Endothelial cell of umbilical vein (primary cell): Measurements from ENCODE around the gene HECTD4. TPM values are rescaled to one million over a fixed set of nuclear protein-coding genes. Genes with fewer than 3 reads are reported as not detected.

Source experiments
- BruUV-seq: library from RNA; stranded (reverse); fragments of 400-500 nt; replicated peaks from 2 replicates; lab custom pipeline; 2021; lab: Mats Ljungman, UMichigan
- CTCF ChIA-PET: fragments of 300-600, 350-600 bp; sonication (Branson Sonifier 250); formaldehyde crosslinking; loops from one replicate; lab custom pipeline; 2021; ENCODE audit warnings: antibody characterized with exemption, inconsistent platforms; lab: Charles Lee
- POLR2A ChIA-PET: fragments of 300-600, 350-600 bp; sonication (Branson Sonifier 250); formaldehyde crosslinking; loops from one replicate; lab custom pipeline; 2021; ENCODE audit warnings: antibody characterized with exemption, inconsistent platforms; lab: Charles Lee
- DNase-seq: peaks from one replicate; pipeline ENCODE4 v3.0.0-alpha.2; 2011; ENCODE audit warnings: low read depth, low spot score
- FAIRE-seq: peaks from 2 replicates; lab custom pipeline; 2011; peaks lifted over from hg19 to GRCh38; lab: Jason Lieb, UNC
- H2AFZ ChIP-seq: 2 replicates; pipeline ENCODE4 v1.6.0; 2012; ENCODE audit warnings: low read depth, low read length, control low read depth, inconsistent platforms
- H3K27ac ChIP-seq: 2 replicates; pipeline ENCODE4 v1.5.1; 2011; ENCODE audit warnings: low read depth, mild to moderate bottlenecking, control low read depth, low read length, moderate library complexity; ENCODE audit not compliant: insufficient read depth
- H3K27me3 ChIP-seq, 2 experiments: 2 replicates each; pipeline versions ENCODE4 v1.6.0 to v1.6.1; 2011; ENCODE audit warnings: low read length in 2 of 2, mixed read lengths in 1 of 2; ENCODE audit not compliant: control insufficient read depth in 2 of 2, insufficient read depth in 2 of 2
- H3K36me3 ChIP-seq, 2 experiments: 2 replicates in 1 of 2; 3 replicates in 1 of 2; pipeline ENCODE4 v1.5.1; 2011; ENCODE audit warnings: low read length in 2 of 2, mild to moderate bottlenecking in 1 of 2, moderate library complexity in 1 of 2; ENCODE audit not compliant: control insufficient read depth in 2 of 2, insufficient read depth in 2 of 2; ENCODE audit errors: extremely low read depth in 1 of 2
- H3K4me1 ChIP-seq: 3 replicates; pipeline ENCODE4 v1.5.1; 2011; ENCODE audit warnings: mild to moderate bottlenecking, low read length; ENCODE audit not compliant: control insufficient read depth, insufficient read depth; ENCODE audit errors: extremely low read depth
- H3K4me2 ChIP-seq: 2 replicates; pipeline ENCODE4 v1.6.1; 2011; ENCODE audit warnings: low read length, control low read depth, mixed read lengths; ENCODE audit not compliant: insufficient read depth
- H3K4me3 ChIP-seq, 3 experiments: fragments of 200-600 bp in 1 of 3; sonication (generic), shearing (Covaris generic) in 1 of 3; replicated peaks in 1 of 3; 2 replicates each; pipeline ENCODE4 v1.5.1; 2011 to 2016; ENCODE audit warnings: control low read depth in 3 of 3, low read length in 3 of 3, mild to moderate bottlenecking in 2 of 3, inconsistent platforms in 1 of 3, low read depth in 1 of 3, moderate library complexity in 1 of 3; ENCODE audit not compliant: insufficient read depth in 1 of 3
- H3K79me2 ChIP-seq: 2 replicates; pipeline ENCODE4 v1.6.0; 2012; ENCODE audit warnings: low read length, inconsistent platforms; ENCODE audit not compliant: control insufficient read depth, insufficient read depth
- H3K9ac ChIP-seq: replicated peaks from 2 replicates; pipeline ENCODE3; 2011; ENCODE audit warnings: low read length, control low read depth; ENCODE audit not compliant: insufficient read depth; ENCODE audit errors: extremely low read depth
- H3K9me1 ChIP-seq: replicated peaks from 3 replicates; pipeline ENCODE4 v1.6.0; 2011; ENCODE audit warnings: mild to moderate bottlenecking, low read length; ENCODE audit not compliant: control insufficient read depth, insufficient read depth; ENCODE audit errors: extremely low read depth
- H3K9me3 ChIP-seq: replicated peaks from 2 replicates; pipeline ENCODE4 v1.5.1; 2012; ENCODE audit warnings: low read length, inconsistent platforms; ENCODE audit not compliant: control insufficient read depth, insufficient read depth
- H4K20me1 ChIP-seq: replicated peaks from 2 replicates; pipeline ENCODE3; 2011; ENCODE audit warnings: mild to moderate bottlenecking, low read length; ENCODE audit not compliant: control insufficient read depth, insufficient read depth; ENCODE audit errors: extremely low read depth
- FOS ChIP-seq: IDR thresholded peaks from 2 replicates; pipeline ENCODE4 v1.6.1; 2011; ENCODE audit warnings: mild to moderate bottlenecking, low read length, moderate library complexity, borderline replicate concordance; ENCODE audit not compliant: insufficient read depth
- GATA2 ChIP-seq: IDR thresholded peaks from 2 replicates; pipeline ENCODE4 v1.7.0; 2011; ENCODE audit warnings: low read depth, mild to moderate bottlenecking, moderate library complexity, mixed read lengths, low read length; ENCODE audit not compliant: insufficient read length, insufficient read depth
- JUN ChIP-seq: IDR thresholded peaks from 2 replicates; pipeline ENCODE4 v1.6.1; 2011; ENCODE audit warnings: borderline replicate concordance, low read depth; ENCODE audit not compliant: insufficient read length, insufficient read depth
- POLR2A ChIP-seq: IDR thresholded peaks from 2 replicates; pipeline ENCODE4 v1.6.1; 2012; ENCODE audit warnings: low read depth, mild to moderate bottlenecking, control low read depth, low read length
- POLR2AphosphoS5 ChIP-seq: IDR thresholded peaks from 2 replicates; pipeline ENCODE4 v1.6.1; 2012; ENCODE audit warnings: low read depth, mild to moderate bottlenecking, control low read depth, low read length, moderate library complexity; ENCODE audit not compliant: insufficient read depth
- dilution Hi-C: fragments of 300-500 bp; cut with MboI; formaldehyde crosslinking; loops from one replicate; pipeline ENCODE4 v1.15.0; 2019; ENCODE audit warnings: low sequenced_read_pairs; ENCODE audit not compliant: extremely low pct_ligation_motif_present
- intact Hi-C: fragments of 100-400 bp; cut with micrococcal nuclease; formaldehyde crosslinking; loops from one replicate; pipeline ENCODE4 v1.10.0; 2022
- polyA plus RNA-seq, 4 experiments: library from polyadenylated mRNA; depleted of rRNA in 3 of 4; stranded (reverse) in 3 of 4; unstranded in 1 of 4; fragments of >200 nt; gene quantifications; 2 replicates each; pipeline versions ENCODE4 v1.2.1 to v1.2.3, GENCODE V29; 2011 to 2012; ENCODE audit warnings: missing spikeins in 1 of 4
- total RNA-seq: library from RNA; stranded (reverse); gene quantifications from 2 replicates; pipeline ENCODE4 v1.2.3, GENCODE V29; 2021

Gene HECTD4
- total and polyA plus RNA-seq, 2 donors (not counting 3 experiments of a cell fraction or from before 2014, with no cell fraction given), result 9.7 to 47.7 TPM

DNA sequence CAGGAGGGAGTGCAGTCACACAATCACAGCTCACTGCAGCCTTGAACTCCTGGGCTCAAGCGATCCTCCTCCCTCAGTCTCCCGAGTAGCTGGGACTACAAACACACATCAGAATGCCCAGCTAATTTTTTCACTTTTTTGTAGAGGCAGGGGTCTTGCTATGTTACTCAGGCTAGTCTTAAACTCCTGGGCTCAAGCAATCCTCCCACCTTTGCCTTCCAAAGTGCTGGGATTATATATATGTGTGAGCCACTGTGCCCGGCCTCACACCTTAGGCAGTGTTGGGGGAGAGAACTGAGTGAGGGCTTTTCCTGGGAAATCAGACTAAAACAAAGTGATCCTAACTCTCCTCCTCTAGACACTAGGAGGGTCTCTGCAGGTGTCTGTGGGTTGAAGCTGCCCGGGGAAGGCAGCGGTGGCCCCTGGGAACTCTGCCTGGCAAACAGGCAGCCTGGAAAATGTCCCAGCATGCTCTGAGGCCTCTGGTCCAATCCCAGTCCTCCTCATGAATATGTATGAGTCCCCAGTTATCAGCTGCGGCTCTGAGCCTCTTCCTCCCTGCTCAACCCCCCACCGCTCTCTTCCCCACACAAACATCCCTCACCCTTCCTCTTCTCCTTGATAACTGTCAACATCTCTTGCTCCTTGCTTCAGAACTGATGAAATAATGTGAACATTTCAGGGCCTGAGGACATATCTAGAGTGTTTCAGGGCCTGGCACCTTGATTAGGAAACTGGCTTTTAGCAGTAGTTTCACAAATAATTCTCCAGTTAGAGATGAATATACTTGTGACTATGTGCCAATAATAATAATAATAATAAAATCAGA is 265.8 kb downstream of the HECTD4 start:
- TF ChIP-seq JUN (no peak), POLR2AphosphoS5 (peak; percentile 17), GATA2 (peak; percentile 11), POLR2A (peak; percentile 76), FOS (no peak)
- intact Hi-C loops, result loop anchor here (1.0 kb wide), 1 partner anchor 9 kb away; the partner anchor contains the start of gene TRAFD1
- no peak overlapping the region for H3K9ac ChIP-seq
- CTCF ChIA-PET, result interaction anchor here (1.0 to 1.9 kb wide), 3 partner anchors 9 to 16 kb away, joined by 3 to 8 read pairs (median 4); partner anchors contain the start of gene TRAFD1
- peak overlapping the region; percentile 18 for H3K27ac ChIP-seq
- H3K9me3 ChIP-seq, result no peaks in the 10 kb centered on the region
- H3K4me1 ChIP-seq, result peaks cover 6% of the 10 kb centered on the region
- peak; percentile 90 for FAIRE-seq
- H3K4me2 ChIP-seq, result peak overlapping the region; percentile 5
- dilution Hi-C loops, result no loop called here
- no peaks in the 10 kb centered on the region for H4K20me1 ChIP-seq
- POLR2A ChIA-PET, result interaction anchor here (2.7 kb wide), 1 partner anchor 9 kb away, joined by 13 read pairs; the partner anchor contains the start of gene TRAFD1
- DNase-seq, result peak; percentile 82
- H3K9me1 ChIP-seq, result no peaks in the 10 kb centered on the region
- BruUV-seq, result TSS peak; percentile 30
- H2AFZ ChIP-seq, result peak overlapping the region; percentile 82
- H3K79me2 ChIP-seq, result no peaks in the 10 kb centered on the region
- no peaks in the 10 kb centered on the region for H3K27me3 ChIP-seq
- H3K4me3 ChIP-seq, result no peak overlapping the region
- no peaks in the 10 kb centered on the region for H3K36me3 ChIP-seq
